NOMO-1 treated with DMSO at 0.1 percent for 48 hours (cell line): ENCODE measurements around the gene LRTM2.
A peak's percentile ranks its signal among the peaks of the same experiment; 100 is the strongest.

ENCODE experiments used
- DNase-seq: peaks from one replicate; lab custom pipeline; 2025; ENCODE audit not compliant: unreplicated experiment; lab: John Stamatoyannopoulos, UW

Gene LRTM2

GRCh38 chr12:1820191-1820895 lies at the start of gene LRTM2:
LRTM2 (plus strand) TSS chr12:1820565; CDS start chr12:1828149, 7,584 bp downstream.
- DNase-seq: no peak

GRCh38 chr12:1773937-1774655 lies 46.3 kb upstream of the LRTM2 start:
- DNase-seq: no peak

GRCh38 chr12:1776170-1776921 lies 44.0 kb upstream of the LRTM2 start:
- DNase-seq: no peak

- DNase-seq: no peak
These were observed 42.6 kb upstream of the LRTM2 start for GRCh38 chr12:1777798-1778197.

- no peak for DNase-seq
These were observed 41.5 kb upstream of the LRTM2 start for GRCh38 chr12:1778911-1779310.

GRCh38 chr12:1779783-1780182 lies 40.6 kb upstream of the LRTM2 start:
- no peak for DNase-seq

DNA sequence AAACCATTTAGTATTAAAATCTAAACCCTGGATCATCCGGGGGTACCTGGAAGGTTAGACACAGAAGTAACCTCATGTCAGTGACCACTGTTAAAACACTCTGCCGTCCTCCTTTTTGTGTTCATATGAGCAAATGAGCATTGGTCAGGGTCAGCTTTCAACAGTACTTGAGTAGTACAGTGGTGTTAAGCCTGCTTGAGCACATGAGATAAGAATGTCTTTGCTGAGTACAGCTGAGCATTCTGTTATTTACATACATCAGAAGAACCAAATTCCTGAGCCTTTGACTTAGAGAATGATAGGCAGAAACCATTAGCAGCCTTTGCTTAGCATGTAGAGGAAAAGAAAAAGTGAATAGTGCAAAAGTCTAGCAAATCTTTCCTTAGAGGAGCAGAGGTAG lies 38.6 kb upstream of the LRTM2 start:
- no peak for DNase-seq

GRCh38 chr12:1782215-1782614 lies 38.1 kb upstream of the LRTM2 start:
- DNase-seq: no peak

- no peak for DNase-seq
These were observed 32.7 kb upstream of the LRTM2 start for GRCh38 chr12:1787714-1788113.

- DNase-seq: no peak
These were observed 29.9 kb upstream of the LRTM2 start for GRCh38 chr12:1790444-1790843.

GRCh38 chr12:1791104-1791841 lies 29.1 kb upstream of the LRTM2 start:
- DNase-seq: peak; percentile 80

DNA sequence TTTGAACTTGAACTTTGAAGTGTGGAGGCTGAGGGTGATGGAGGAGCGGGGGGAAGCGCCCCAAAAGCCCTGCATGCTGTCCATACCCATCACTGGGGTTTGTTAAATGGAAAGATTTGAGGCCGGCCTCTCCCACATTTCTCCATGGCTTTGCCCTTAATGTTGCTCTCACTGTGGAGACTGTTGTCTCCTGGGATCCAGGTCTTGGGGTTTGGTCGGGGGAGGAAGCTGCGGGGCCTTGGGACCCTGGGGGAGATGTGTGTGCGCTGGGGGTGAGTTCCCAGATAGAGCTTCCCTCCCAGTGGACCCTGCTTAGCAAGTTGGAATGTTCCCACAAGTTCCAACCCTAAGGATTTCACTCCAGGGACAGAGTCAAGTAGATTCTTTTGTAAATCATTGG lies 28.0 kb upstream of the LRTM2 start:
- no peak for DNase-seq

- DNase-seq: no peak
These were observed 26.7 kb upstream of the LRTM2 start for GRCh38 chr12:1793426-1794210.

- DNase-seq: no peak
These were observed 25.8 kb upstream of the LRTM2 start for GRCh38 chr12:1794440-1795090.

DNA sequence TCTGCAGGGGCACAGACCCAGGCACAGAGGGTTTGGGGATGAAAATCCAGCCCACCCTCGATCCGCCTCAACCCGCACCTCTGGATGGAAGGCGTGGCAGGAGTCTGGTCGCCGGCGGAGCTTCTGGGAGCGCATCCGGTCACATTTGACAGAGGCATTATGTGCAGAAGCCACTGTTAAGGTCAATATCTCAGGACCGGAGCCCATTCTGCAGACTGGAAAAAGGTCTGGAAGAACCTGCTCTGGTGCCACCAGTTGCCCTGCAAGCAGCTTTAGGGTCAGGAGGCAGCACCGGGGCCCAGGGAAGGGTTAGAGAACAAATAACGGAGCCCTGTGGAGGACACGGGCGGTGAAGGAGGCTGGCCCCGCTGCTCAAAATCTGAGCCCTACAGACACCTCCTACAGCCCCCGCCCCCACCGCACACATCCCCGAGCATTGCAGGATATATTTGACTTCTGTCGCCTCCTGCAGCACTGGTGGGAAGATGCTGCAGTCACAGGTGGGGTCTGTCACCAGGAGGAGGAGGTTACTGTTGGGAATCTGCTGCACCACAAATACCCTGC lies 25.1 kb upstream of the LRTM2 start:
- DNase-seq: no peak

GRCh38 chr12:1795785-1796514 lies 24.4 kb upstream of the LRTM2 start:
- peak; percentile 92 for DNase-seq

DNA sequence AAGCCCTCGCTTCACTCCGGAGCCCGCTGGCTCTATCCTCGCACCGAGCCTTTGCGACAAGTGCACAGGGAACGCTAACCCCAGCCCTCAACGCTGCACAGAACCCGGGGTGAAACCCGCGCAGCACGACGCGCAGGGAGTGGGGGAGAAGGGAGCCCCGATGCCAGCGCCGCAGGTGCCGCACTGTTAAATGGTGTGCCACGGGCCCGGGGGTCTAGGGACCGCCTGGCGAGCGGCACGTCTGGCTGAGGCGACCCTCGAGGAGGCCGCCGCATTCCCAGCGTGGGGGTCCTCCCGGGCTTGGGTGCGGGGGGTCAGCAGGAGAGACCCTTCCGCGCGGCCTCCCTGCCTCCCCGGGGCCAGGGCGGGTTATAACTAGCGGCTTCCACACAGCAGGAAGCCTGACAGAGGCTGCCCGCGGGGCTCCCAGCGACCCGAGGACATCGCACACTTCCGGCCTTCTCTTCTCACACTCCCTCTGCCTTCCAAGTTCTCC lies 23.8 kb upstream of the LRTM2 start:
- peak; percentile 63 for DNase-seq

GRCh38 chr12:1797011-1797901 lies 23.1 kb upstream of the LRTM2 start:
- DNase-seq: peak; percentile 21
